HCT116 (cell line): ENCODE results near the gene RBBP8.

ENCODE experiments used
- CEBPB ChIP-seq: IDR thresholded peaks from 2 replicates; pipeline ENCODE4 v1.6.1; 2012; ENCODE audit warnings: low read depth
- EGR1 ChIP-seq: IDR thresholded peaks from 2 replicates; pipeline ENCODE4 v1.6.1; 2012; ENCODE audit warnings: low read depth
- EZH2 ChIP-seq: fragments of 200-600 bp; sonication (generic); IDR thresholded peaks from 2 replicates; pipeline ENCODE4 v1.6.1; 2017; ENCODE audit warnings: antibody characterized with exemption, mixed run types
- POLR2A ChIP-seq: IDR thresholded peaks from 2 replicates; pipeline ENCODE4 v1.7.0; 2011; ENCODE audit warnings: borderline replicate concordance; ENCODE audit not compliant: insufficient read depth, insufficient read length; ENCODE audit errors: extremely low read depth
- POLR2AphosphoS5 ChIP-seq: IDR thresholded peaks from 2 replicates; pipeline ENCODE4 v1.6.1; 2011; ENCODE audit warnings: mild to moderate bottlenecking, low read depth, low read length, moderate library complexity
- SP1 ChIP-seq: IDR thresholded peaks from 2 replicates; pipeline ENCODE4 v1.6.1; 2012; ENCODE audit warnings: low read depth
- SRF ChIP-seq: IDR thresholded peaks from 2 replicates; pipeline ENCODE4 v1.6.1; 2012; ENCODE audit warnings: low read depth
- TCF7L2 ChIP-seq: IDR thresholded peaks from 2 replicates; pipeline ENCODE4 v1.7.0; 2011; ENCODE audit warnings: borderline replicate concordance, inconsistent platforms; ENCODE audit not compliant: insufficient read depth, insufficient read length; ENCODE audit errors: extremely low read depth
- TF ChIP-seq, protein P1 (sequence below), 3 experiments: fragments of 200-600 bp in 1 of 3; sonication (generic) in 1 of 3; IDR thresholded peaks in 2 of 3; conservative IDR thresholded peaks in 1 of 3; 2 replicates each; pipeline ENCODE4 v1.5.1; 2012 to 2017; ENCODE audit warnings: low read depth in 2 of 3, low read length in 2 of 3, antibody characterized with exemption in 1 of 3, borderline replicate concordance in 1 of 3, control low read depth in 1 of 3, mild to moderate bottlenecking in 1 of 3, mixed read lengths in 1 of 3, mixed run types in 1 of 3, moderate library complexity in 1 of 3; ENCODE audit not compliant: insufficient read depth in 1 of 3
- TF ChIP-seq, protein P2 (sequence below): IDR thresholded peaks from 2 replicates; pipeline ENCODE4 v1.6.1; 2012; ENCODE audit warnings: low read depth

DNA sequence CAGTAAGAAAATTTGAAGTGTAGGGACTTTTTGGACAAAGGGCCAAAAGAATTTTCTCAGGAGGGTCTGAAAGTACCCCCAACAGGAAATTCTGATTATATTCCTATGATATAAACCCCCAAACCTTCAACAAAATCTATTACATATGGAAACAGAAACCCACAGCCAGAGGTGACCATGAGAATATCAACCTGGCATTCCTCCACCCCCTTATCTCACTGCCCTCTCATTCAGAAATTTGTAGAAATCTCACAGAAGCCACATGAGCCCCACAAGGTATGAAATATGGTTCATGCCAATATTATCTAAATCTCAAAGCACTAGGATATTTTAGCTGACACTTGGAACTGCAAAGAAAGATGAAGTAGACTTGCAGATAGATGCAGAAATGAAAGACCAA lies 31.0 kb upstream of the RBBP8 start:
- TF ChIP-seq POLR2AphosphoS5, result no peak
- no peak for TF ChIP-seq POLR2A
- TF ChIP-seq SRF, result no peak
- TF ChIP-seq EZH2, result no peak
- TF ChIP-seq, protein P1, sequence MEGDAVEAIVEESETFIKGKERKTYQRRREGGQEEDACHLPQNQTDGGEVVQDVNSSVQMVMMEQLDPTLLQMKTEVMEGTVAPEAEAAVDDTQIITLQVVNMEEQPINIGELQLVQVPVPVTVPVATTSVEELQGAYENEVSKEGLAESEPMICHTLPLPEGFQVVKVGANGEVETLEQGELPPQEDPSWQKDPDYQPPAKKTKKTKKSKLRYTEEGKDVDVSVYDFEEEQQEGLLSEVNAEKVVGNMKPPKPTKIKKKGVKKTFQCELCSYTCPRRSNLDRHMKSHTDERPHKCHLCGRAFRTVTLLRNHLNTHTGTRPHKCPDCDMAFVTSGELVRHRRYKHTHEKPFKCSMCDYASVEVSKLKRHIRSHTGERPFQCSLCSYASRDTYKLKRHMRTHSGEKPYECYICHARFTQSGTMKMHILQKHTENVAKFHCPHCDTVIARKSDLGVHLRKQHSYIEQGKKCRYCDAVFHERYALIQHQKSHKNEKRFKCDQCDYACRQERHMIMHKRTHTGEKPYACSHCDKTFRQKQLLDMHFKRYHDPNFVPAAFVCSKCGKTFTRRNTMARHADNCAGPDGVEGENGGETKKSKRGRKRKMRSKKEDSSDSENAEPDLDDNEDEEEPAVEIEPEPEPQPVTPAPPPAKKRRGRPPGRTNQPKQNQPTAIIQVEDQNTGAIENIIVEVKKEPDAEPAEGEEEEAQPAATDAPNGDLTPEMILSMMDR (IDR thresholded peaks at IDR 0.05 in 2 of 3, conservative IDR thresholded peaks at IDR 0.05 in 1 of 3; ENCODE audit: borderline replicate concordance in 1 of 3, insufficient read depth in 1 of 3, low read depth in 2 of 3, low read length in 2 of 3), result no peak
- no peak for TF ChIP-seq TCF7L2
- no peak for TF ChIP-seq EGR1
- TF ChIP-seq SP1, result no peak
- no peak for TF ChIP-seq CEBPB
- TF ChIP-seq, protein P2, sequence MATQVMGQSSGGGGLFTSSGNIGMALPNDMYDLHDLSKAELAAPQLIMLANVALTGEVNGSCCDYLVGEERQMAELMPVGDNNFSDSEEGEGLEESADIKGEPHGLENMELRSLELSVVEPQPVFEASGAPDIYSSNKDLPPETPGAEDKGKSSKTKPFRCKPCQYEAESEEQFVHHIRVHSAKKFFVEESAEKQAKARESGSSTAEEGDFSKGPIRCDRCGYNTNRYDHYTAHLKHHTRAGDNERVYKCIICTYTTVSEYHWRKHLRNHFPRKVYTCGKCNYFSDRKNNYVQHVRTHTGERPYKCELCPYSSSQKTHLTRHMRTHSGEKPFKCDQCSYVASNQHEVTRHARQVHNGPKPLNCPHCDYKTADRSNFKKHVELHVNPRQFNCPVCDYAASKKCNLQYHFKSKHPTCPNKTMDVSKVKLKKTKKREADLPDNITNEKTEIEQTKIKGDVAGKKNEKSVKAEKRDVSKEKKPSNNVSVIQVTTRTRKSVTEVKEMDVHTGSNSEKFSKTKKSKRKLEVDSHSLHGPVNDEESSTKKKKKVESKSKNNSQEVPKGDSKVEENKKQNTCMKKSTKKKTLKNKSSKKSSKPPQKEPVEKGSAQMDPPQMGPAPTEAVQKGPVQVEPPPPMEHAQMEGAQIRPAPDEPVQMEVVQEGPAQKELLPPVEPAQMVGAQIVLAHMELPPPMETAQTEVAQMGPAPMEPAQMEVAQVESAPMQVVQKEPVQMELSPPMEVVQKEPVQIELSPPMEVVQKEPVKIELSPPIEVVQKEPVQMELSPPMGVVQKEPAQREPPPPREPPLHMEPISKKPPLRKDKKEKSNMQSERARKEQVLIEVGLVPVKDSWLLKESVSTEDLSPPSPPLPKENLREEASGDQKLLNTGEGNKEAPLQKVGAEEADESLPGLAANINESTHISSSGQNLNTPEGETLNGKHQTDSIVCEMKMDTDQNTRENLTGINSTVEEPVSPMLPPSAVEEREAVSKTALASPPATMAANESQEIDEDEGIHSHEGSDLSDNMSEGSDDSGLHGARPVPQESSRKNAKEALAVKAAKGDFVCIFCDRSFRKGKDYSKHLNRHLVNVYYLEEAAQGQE, result no peak
